Activated T-cell treated with anti-CD3 and anti-CD28 coated beads for 24 hours (primary cell): Measurements from ENCODE around the gene KCNT1.
"Not testable (repeated sequence)": the region's sequence is repeated elsewhere in the genome, so short reads cannot be mapped to it uniquely, and the experiment has no call there.

ENCODE experiments used
- DNase-seq: peaks from one replicate; pipeline ENCODE4 v3.0.0-alpha.2; 2020; ENCODE audit warnings: low read depth

KCNT1 gene

DNA sequence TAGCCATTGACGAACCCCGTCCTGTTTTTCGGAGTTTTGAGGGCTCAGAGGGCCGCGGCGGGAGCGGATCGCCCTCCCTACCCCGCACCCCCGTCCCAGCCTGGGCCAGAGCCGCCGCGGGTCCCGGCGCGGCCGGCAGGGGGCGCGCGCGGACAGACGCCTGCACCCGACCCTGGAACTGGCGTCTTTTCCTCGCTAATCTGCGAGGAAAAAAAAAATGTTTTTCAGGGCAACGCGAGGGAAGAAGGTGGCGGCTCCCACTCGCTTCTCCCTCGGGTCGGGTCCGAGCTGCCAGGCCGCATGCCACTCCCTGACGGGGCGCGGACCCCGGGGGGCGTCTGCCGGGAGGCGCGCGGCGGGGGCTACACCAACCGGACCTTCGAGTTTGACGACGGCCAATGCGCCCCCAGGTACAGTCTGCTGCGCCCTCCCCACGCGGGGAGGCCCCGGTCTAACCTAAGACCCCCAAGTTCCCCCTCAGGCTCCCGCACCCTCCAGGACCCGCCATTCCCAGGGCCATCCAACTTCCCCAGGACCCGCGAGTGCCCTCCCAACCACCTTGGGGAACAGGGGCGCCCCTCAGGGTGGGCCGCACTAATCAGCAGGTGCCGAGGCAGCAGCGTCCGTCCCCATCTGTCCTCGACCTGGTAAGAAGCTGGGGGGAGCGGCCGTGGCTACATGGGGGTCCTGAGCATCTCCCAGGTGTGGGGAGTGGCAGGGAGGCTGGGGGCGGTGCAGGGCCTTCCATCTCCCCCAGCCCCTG, at the start of gene KCNT1:
KCNT1 (plus strand) TSS at position 227 of the 763 bp plus-strand sequence; CDS start at position 301, 74 bp downstream.
- DNase-seq = peak; percentile 53

DNA sequence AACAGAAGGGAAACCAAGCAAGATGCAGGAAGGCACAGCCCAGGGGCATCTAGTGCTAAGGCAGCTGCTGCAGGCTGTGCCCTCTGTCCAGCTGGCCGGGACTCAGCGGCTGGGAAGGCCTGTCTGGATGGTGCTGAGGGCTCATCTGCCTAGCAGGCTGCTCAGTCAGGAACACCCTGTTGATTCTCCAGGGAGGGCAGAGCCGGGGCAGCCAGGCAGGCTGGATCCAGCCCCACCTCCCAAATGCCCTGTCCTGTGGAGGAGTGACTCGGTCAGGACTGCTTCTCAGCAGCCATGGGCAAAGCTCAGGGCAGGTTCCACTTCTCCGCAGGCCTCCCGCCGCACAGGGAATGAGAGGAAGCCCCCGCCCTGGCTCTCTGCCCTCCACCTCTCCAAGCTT, 46.7 kb upstream of the KCNT1 start:
- DNase-seq = no peak

DNA sequence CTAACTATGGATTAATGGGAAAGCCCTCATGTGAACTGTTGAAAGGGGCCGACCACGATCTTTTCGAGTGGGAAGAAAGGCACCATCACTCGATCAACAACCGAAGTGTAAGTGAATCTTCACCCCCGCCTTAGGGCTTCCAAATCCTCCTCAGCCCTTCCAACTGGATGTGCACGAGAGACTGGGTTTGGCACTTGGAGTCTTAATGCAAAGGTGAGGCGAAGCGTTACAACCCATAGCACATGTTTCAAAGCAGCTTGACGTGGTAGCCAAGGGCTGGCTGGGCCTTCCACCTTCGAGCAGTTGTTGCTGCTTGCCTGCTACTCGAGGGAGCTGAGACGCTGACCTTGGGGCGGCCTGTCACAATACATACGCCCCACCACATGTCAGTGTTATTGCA, 44.6 kb upstream of the KCNT1 start:
- DNase-seq = no peak

DNA sequence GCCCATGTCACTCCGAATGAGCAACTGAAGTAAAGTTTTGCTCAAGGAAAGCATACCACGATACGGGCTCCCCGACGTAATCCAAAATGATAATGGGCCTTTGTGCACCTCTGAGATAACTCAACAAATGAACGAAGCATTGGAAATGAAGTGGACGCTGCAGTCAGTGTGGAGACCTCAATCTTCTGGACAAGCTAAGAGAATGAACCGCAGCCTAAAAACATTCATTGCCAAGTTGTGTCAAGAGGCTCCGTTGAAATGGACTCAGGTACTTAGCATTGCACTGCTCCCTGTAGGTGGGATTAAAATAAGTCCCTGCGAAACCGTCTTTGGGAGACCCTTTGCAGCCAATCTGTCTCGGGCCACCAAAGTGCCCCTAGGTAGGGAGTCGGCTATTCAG, 42.7 kb upstream of the KCNT1 start:
- DNase-seq = no peak

DNA sequence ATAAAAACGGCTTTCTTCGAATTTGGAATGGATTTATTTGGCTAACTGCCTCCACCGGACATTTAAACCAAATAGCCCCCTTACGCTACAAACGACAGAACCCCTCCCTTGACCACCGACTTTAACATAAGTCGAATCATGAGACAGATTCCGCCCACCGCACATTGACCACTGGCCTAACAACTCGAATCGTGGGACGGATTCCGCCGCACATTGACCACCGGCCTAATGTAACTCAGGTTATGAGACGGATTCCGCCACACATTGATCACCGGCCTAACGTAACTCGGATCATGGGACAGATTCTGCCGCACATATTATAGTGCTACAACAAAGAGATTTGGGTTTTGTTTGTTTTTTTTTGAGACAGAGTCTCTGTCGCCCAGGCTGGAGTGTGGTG, 41.6 kb upstream of the KCNT1 start:
- no peak for DNase-seq

DNA sequence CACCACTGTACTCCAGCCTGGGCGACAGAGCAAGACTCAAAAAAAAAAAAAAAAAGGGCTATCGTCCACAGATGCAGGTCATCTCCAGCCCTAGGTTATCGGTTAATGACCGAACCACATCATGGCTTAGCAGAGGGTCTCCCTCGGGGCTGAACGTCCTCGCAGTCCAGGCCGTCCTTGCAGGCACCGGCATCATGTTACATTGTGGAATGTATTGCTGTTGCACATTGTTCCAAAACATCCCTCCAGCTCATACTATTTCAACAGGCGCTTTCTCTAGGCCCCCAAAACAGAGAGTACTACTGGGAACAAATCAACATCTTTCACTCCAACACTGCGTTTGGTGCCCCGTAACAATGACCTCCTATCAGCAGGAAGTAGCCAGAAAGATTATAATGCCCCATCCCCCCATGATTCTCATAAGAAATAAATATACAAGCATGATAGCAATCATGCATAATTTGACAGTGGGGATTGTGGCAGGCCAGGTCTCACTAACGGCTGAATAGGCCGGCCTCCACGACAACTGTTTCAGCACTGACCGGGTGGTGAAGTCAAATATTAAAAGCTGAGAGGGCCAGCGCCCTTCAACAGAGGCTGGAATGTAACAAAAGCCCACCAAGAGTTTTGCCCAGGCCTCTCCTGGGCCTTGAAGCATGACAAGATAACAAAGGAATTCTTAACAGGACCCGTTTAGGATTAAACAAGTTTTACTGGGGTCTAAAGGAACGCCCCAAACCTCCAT, 40.0 kb upstream of the KCNT1 start:
- no peak for DNase-seq

DNA sequence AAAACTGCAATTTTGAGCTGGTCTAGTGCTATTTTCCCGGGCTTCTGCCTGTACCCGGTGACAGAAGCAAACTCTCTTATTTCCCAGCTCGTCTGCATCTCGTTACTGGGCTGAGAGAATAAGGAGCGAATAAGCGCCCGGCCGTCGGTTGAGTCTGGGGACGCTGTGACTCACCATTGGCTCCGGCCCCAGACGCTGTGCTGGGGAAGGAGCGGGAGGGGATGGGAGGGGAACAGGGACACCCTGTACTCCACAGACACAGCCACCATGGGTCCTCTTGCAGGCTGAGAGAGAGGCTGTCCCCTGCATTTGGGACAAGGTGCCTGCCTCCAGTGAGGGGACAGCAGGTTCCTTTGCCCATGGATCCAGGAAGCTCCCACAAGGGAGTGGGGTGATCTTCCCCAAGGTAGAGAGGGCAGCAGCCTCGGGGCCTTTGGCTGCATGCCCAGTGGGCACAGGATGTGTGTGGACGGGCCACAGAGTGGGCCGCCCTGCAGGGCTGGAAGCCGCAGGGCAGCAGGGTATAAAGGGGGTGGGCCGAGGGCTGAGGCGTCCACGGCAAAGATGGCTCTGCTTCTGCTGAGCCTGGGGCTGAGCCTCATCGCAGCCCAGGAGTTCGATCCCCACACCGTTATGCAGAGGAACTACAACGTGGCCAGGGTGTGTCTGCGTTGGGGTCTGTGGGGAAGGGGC, 39.1 kb upstream of the KCNT1 start, which contains the start of gene LCN9:
LCN9 (plus strand) TSS at position 552 of the 693 bp plus-strand sequence; CDS start at position 565, 13 bp downstream.
- DNase-seq = no peak

DNA sequence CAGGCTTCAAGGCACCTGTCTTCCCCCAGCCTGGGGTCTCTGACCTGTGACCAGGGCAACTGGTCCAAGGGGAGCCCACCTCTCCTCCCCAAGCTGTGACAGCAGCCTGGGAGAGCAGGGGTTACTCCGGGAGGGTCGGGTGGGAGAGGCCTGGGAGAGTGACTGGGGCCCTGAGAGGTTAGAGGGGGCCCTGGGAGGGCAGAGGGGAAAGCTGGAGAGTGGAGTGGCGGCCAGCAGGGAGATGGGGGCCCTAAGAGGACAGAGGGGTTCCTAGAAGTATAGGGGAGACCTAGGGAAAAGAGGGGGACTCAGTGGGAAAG, 38.6 kb upstream of the KCNT1 start:
- DNase-seq = no peak

DNA sequence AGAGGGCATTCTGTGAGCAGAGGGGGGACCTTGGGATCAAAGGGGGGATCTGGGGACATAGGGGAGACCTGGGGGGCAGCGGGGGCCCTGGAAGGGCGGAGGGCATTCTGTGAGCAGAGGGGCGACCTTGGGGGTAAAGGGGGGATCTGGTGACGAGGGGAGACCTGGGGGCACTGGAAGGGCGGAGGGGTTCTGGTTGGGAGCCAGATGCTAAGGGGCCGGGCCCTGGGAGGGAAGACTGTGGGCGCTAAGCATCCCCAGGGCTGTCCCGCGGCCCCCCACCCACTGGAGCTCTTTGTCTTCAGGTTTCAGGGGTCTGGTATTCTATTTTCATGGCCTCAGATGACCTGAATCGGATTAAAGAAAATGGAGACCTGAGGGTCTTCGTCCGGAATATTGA, 38.1 kb upstream of the KCNT1 start:
- no peak for DNase-seq

DNA sequence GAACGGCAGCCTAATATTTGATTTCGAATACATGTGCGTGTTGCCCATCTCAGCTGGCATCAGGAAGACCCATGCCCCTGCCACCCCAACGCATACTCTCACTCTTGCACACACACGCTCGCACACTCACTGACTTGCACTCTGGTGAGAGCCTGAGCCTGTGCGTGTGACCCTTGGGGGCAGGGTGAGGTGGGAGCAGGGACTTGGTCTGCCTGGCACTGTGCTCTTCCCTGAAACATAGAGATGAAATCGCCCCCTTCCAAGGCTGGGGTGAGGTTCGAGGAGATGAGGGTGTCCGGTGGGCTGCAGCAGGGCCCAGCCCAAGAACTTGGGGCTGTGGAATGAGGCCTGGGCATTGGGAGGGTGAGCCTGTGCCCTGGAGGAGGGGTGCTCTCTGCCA, 37.7 kb upstream of the KCNT1 start:
- DNase-seq = no peak

DNA sequence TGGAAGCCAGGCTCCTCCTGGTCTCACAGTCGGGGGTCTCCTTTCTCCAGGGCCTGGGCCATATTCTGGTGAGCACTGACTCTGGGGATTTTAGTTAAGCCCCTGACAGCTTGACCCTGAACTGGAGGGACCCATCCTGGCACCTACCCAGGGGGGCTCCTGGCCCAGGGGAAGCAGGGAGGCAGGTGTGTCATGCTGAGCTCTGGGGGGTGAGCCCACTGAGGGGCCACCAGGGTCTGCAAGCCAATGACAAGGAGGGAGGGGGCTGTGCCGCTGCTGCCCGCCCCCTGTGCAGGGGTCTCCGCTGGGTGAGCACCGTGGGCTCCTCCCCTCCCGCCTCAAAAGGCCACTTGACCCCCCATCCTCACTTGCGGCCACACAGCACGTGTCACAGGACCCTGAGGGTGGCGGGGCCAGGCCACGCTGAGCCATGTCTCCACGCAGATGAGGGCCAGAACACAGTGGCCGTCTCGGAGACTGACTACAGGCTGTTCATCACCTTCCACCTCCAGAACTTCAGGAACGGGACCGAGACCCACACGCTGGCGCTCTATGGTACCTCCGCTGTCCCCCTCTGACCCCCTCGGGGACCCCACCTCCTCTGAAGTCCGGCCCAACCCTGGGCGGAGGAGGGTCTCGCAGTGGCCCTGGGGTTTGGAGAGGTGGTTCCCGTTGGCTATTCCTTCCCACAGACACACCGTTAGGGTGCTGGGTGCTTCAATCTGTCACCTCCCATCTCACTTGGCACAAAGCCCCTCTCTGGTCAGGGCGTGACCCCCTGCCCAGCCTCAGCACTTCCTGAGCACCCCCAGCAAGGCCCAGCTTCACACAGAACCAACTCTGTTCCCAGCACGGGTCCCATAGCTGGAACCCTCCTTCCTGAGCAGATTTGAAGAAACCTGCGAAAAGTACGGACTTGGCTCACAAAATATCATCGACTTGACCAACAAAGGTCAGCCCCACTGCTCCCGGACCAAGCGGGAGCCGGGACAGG, 36.9 kb upstream of the KCNT1 start:
- DNase-seq = no peak

DNA sequence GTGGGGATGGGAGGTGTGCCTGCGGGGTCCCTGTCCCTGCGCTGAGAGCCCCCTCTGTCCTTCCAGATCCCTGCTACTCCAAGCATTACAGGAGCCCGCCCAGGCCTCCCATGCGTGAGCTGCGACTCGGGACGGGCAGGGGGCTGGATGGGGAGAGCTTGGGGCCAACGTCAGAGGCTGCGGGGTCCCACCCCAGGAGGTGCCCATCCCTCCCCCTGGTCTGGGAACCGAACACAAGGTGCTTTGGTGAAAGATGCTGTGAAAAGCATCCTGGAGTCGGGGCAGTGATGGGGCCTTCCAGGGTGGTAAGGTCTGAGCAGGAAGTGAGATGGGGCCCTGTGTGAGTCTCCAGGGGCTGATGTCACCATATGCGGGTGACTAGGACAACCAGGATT, 36.2 kb upstream of the KCNT1 start:
- DNase-seq = no peak

DNA sequence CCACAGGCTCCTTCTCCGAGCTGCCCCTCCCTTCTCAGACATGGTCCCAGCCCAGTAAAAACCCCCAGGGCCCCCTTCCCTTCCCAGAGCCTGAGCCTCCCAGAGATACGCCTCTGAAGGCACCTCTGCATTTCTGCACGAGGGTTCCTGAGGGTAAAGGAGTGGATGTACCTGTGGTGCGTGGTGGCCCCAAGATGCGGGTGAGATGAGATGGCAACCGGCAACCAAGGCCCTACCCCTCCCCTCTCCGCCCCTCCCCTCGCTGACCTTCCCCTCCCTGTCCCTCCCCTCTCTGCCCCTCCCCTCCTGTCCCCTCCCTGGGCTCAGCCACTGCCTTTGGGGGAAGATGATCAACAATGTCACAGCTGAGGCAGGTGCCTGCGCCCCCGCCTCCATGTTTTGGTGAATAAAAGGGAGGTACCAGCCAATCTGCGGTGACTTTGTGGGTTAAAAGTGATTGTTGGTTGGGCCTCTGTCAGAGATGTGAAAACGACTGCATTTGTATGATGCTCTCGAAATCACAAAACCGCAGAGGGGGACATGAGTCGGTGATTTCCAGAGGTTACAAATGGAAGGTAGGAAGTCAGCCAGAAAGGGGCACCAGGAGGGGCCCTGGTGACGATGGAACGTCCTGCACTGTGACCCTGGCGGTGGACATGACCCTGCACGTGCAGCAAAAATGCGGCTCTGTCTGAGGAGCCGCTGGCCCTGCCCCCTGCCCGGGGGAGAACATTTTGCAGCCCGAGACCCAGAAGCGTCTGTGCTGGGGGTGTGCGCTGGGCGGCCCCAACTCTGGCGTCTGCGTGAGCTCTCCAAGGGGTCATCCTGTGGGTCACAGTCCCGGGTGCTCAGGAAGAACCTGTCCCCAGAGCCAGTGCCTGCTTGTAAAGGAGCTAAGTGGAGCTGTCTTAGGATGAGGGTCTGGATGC, 35.2 kb upstream of the KCNT1 start:
- DNase-seq = no peak

DNA sequence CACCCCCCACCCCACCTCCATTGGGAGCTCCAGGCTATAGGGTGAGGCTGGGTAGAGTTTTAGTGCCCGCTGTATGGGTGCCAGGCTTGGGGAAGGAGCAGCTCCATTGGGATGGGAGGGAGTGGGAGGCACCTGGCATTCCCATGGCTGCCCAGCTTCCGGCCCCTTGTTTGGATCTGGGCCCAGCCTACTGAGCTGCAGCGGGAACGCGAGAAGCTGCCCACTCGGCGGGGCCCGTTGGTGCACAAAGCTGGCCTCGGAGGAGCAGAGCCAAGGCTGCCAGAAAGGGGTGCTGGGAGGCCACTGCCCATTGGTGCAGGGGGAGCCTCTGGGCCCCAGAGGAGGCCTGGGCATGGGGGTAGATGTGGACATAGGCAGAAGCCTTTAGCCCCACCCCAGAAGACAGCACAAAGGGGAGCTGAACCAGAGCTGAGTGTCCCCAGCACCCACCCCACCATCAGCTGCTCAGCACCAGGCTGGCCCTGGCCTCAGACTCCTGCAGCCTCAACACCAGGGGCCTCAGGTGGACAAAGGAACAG, 34.5 kb upstream of the KCNT1 start:
- no peak for DNase-seq

DNA sequence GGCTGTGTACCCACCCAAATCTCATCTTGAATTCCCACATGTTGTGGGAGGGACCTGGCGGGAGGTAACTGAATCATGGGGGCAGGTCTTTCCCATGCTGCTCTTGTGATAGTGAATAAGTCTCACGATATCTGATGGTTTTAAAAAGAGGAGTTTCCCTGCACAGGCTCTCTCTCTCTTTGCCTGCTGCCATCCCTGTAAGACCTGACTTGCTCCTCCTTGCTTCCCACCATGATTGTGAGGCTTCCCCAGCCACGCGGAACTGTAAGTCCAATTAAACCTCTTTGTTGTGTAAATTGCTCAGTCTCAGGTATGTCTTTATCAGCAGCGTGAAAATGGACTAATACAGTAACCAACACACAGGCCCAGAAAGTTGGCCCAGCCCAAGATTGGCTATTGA, 33.0 kb upstream of the KCNT1 start:
- not testable (repeated sequence) for DNase-seq

DNA sequence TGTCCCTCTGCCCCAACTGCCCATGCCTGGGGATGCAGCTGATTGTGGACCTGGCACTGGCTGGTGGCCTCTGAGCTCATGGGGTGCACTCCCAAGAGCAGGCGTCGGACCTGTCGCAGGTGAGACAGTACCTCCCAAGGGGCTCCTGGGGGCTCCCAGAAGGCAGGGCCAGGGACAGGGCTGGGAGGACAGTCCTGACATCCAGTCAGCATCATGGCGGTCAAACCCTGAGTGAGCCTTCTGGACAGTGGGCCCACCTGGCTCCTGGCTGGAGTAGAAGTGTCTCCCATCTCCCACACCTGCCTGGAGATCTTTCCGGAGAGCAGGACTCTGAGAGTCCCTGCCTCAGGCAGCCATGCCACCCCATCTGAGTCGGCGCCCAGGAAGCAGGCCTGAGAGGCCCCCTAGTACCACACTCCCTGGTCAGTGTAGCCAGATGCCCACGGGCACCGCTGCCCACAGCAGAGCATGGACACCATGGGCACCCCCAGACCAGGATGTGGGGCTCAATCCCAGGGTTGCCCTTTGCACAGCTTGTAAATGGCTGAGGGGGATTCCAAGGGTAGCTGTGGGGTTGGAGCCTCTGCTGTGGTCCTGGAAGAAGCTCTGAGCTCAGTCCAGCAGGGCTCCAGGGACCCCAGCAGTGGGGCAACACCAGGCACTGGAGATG, 32.2 kb upstream of the KCNT1 start:
- DNase-seq = no peak

DNA sequence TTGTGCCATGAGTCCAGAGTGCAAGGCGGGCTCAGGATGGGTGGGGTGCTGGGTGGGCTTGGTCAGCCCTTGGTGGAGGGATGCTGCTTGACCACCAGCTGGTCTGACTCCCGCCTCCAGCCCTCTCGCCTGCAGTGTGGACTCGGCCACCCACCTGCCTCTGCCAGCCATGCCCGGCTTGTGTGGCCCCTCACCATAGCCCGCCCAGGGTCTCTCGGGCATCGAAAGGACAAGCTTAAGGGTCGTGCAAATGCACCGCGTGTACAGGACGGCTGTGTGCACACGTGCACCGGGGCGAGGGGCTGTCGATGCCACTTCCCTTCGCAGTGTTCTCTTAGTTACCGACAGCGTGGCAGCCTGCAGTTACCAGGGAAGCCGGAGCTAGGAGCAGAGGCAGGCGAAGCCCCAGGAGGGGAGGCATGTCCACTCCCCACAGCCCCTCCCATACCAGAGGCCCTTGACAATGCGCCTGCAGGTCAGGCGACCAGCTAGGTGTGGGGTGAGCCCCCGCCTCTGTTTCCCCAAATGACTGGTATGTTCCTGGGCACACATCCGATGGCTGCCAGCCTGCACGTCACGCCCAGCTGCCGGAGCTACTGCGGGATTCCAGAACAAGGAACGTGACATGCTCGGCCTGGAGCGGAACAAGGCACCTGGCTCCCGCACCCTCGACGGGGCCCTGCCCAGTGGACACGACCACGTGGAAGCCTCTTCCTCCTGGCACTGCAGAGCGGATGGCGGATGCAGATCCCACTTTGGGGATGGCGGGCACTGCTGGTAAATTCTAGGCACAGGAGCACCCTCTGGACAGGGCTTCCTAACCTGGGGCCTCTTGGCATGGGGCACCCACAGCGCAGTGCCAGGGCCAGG, 31.0 kb upstream of the KCNT1 start:
- DNase-seq = no peak

DNA sequence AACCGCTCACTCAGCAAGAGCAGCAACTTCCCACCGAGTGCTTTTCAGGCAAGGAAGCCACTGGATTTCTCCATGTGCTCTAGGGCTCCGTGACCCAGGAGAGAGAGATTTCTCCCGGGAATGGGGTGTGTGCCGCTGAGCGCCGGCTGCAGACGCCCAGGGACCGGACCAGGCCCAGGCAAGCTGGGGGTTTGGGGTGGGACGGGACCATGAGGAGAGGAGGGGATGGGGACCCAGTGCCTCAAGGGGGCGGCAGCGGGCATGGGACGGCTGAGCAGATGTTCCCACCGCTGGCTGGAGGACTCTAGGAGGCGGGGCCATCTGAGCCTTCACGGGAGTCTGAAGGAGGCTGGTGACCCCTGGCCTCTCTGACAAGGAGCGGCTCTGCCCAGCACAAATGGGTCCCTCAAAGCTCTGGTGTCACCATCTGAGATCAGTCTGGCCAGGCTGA, 30.4 kb upstream of the KCNT1 start:
- no peak for DNase-seq

DNA sequence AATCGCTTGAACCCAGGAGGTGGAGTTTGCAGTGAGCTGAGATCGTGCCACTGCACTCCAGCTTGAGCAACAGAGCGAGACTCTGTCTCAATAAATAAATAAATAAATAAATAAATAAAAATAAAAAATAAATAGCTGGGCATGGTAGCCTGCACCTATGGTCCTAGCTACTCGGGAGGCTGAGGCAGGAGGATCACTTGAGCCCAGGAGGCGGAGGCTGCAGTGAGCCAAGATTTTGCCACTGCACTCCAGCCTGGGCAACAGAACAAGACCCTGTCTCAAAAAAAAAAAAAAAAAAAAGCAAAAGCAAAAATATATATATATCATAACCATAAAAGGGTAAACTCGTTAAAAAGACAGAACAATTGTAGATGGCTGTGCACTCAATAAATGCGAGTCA, 29.2 kb upstream of the KCNT1 start:
- not testable (repeated sequence) for DNase-seq
